Natural killer cell treated with Interleukin-12 subunit alpha and Interleukin-12 subunit beta and Interleukin-15 and Interleukin-18, amount 100 ng/mL, for 72 hours (primary cell): ENCODE data around the gene SCLT1. TPM values are rescaled to one million over a fixed set of nuclear protein-coding genes. Genes with fewer than 3 reads are reported as not detected.

Experiments used
- ATAC-seq, 2 donors: fragments of 150-1000 bp; cut with Tn5 transposase in 1 of 2; sonication (Bioruptor Pico), chemical (Tn5 transposase) in 1 of 2; 2 replicates each; pipeline ENCODE4 v1.10.0; 2021
- DNase-seq: peaks from one replicate; pipeline ENCODE4 v3.0.0; 2022; ENCODE audit warnings: low spot score
- H3K27ac Mint-ChIP-seq, 2 donors: 1 replicate in 1 of 2; 2 replicates in 1 of 2; pipeline ENCODE4 v1.8.0; 2022; ENCODE audit warnings: mixed read lengths in 2 of 2, mild to moderate bottlenecking in 1 of 2, moderate library complexity in 1 of 2
- H3K27me3 Mint-ChIP-seq, 2 donors: 1 replicate in 1 of 2; 2 replicates in 1 of 2; pipeline ENCODE4 v1.8.0; 2022; ENCODE audit warnings: mixed read lengths in 2 of 2
- H3K36me3 Mint-ChIP-seq: one replicate; pipeline ENCODE4 v1.8.0; 2022; ENCODE audit warnings: mixed read lengths
- H3K4me1 Mint-ChIP-seq, 2 donors: 1 replicate in 1 of 2; 2 replicates in 1 of 2; pipeline ENCODE4 v1.8.0; 2022; ENCODE audit warnings: low read depth in 2 of 2, mixed read lengths in 2 of 2, mild to moderate bottlenecking in 1 of 2
- H3K4me3 Mint-ChIP-seq: one replicate; pipeline ENCODE4 v1.8.0; 2022; ENCODE audit warnings: mixed read lengths
- H3K9me3 Mint-ChIP-seq: 2 replicates; pipeline ENCODE4 v1.8.0; 2022; ENCODE audit warnings: mixed read lengths
- total RNA-seq, 2 donors: library from RNA; stranded (reverse); gene quantifications; one replicate each; pipeline ENCODE4 v1.2.3, GENCODE V29; 2022

The SCLT1 gene
- total RNA-seq, 2 donors from 2014 or later, result 29.6 to 38.0 TPM

GRCh38 chr4:128854433-128854832 lies 238.9 kb downstream of the SCLT1 start:
- no peaks in the 10 kb centered on the region for H3K9me3 Mint-ChIP-seq
- peaks cover 49% of the 10 kb centered on the region in 2 donors for H3K4me1 Mint-ChIP-seq
- ATAC-seq, result peak; percentile 93 to 97
- H3K4me3 Mint-ChIP-seq, result peak overlapping the region; percentile 83
- peak overlapping the region; percentile 82 to 93 for H3K27ac Mint-ChIP-seq
- H3K36me3 Mint-ChIP-seq, result peaks cover 34% of the 10 kb centered on the region
- peak; percentile 70 for DNase-seq
- no peaks in the 10 kb centered on the region for H3K27me3 Mint-ChIP-seq

- Mint-ChIP-seq H3K4me1 (peaks cover 42 to 43% of the 10 kb centered on the region in 2 donors), H3K4me3 (peak overlapping the region; percentile 83), H3K27ac (peak overlapping the region; percentile 82 to 93), H3K9me3 (no peaks in the 10 kb centered on the region), H3K27me3 (no peaks in the 10 kb centered on the region), H3K36me3 (peaks cover 28% of the 10 kb centered on the region)
- DNase-seq (no peak), ATAC-seq (peak; percentile 2)
Observed at GRCh38 chr4:128853741-128854140, 239.6 kb downstream of the SCLT1 start.

- no peak for DNase-seq
- H3K27ac Mint-ChIP-seq, result no peak overlapping the region
- ATAC-seq, result no peak
- H3K9me3 Mint-ChIP-seq, result no peaks in the 10 kb centered on the region
- H3K36me3 Mint-ChIP-seq, result peaks cover 24% of the 10 kb centered on the region
- H3K4me3 Mint-ChIP-seq, result no peak overlapping the region
- peaks cover 43 to 46% of the 10 kb centered on the region in 2 donors for H3K4me1 Mint-ChIP-seq
- H3K27me3 Mint-ChIP-seq, result no peaks in the 10 kb centered on the region
Observed at GRCh38 chr4:128850252-128850651, 243.1 kb downstream of the SCLT1 start.

GRCh38 chr4:128848461-128848860 lies 244.9 kb downstream of the SCLT1 start:
- Mint-ChIP-seq H3K27ac (peak overlapping the region in 1 of 2 donors; percentile 37), H3K4me1 (peaks cover 30 to 37% of the 10 kb centered on the region in 2 donors), H3K27me3 (no peaks in the 10 kb centered on the region), H3K4me3 (no peak overlapping the region), H3K9me3 (no peaks in the 10 kb centered on the region), H3K36me3 (peaks cover 33% of the 10 kb centered on the region)
- ATAC-seq (no peak), DNase-seq (no peak)

GRCh38 chr4:128847082-128847724 lies 246.1 kb downstream of the SCLT1 start:
- peaks cover 29 to 32% of the 10 kb centered on the region in 2 donors for H3K4me1 Mint-ChIP-seq
- H3K4me3 Mint-ChIP-seq, result peak overlapping the region; percentile 26
- peak overlapping the region; percentile 52 to 83 for H3K27ac Mint-ChIP-seq
- H3K9me3 Mint-ChIP-seq, result no peaks in the 10 kb centered on the region
- no peaks in the 10 kb centered on the region for H3K27me3 Mint-ChIP-seq
- H3K36me3 Mint-ChIP-seq, result peaks cover 29% of the 10 kb centered on the region
- DNase-seq (no peak), ATAC-seq (peak; percentile 54 to 73)

GRCh38 chr4:128846063-128846462 lies 247.3 kb downstream of the SCLT1 start:
- peak overlapping the region; percentile 52 to 83 for H3K27ac Mint-ChIP-seq
- H3K36me3 Mint-ChIP-seq, result peaks cover 29% of the 10 kb centered on the region
- H3K4me3 Mint-ChIP-seq, result no peak overlapping the region
- H3K4me1 Mint-ChIP-seq, result peaks cover 37 to 40% of the 10 kb centered on the region in 2 donors
- ATAC-seq (no peak), DNase-seq (no peak)
- no peaks in the 10 kb centered on the region for H3K9me3 Mint-ChIP-seq
- no peaks in the 10 kb centered on the region for H3K27me3 Mint-ChIP-seq

GRCh38 chr4:128844931-128845330 lies 248.4 kb downstream of the SCLT1 start:
- H3K9me3 Mint-ChIP-seq, result no peaks in the 10 kb centered on the region
- peaks cover 44 to 45% of the 10 kb centered on the region in 2 donors for H3K4me1 Mint-ChIP-seq
- ATAC-seq, result no peak
- no peak for DNase-seq
- peaks cover 29% of the 10 kb centered on the region for H3K36me3 Mint-ChIP-seq
- no peaks in the 10 kb centered on the region for H3K27me3 Mint-ChIP-seq
- peak overlapping the region in 1 of 2 donors; percentile 81 for H3K27ac Mint-ChIP-seq
- no peak overlapping the region for H3K4me3 Mint-ChIP-seq

- no peak for ATAC-seq
Observed at GRCh38 chr4:128841402-128841801, 251.9 kb downstream of the SCLT1 start.

GRCh38 chr4:128840711-128841318 lies 252.5 kb downstream of the SCLT1 start:
- Mint-ChIP-seq H3K36me3 (peaks cover 12% of the 10 kb centered on the region), H3K27ac (peak overlapping the region; percentile 36 to 62), H3K4me1 (peaks cover 41 to 44% of the 10 kb centered on the region in 2 donors), H3K27me3 (no peaks in the 10 kb centered on the region), H3K4me3 (no peak overlapping the region), H3K9me3 (no peaks in the 10 kb centered on the region)
- DNase-seq, result no peak
- ATAC-seq, result no peak

More at GRCh38 chr4:128841402-128841801, 251.9 kb downstream of the SCLT1 start:
- Mint-ChIP-seq H3K4me3 (no peak overlapping the region), H3K27me3 (no peaks in the 10 kb centered on the region), H3K4me1 (peaks cover 44 to 45% of the 10 kb centered on the region in 2 donors), H3K9me3 (no peaks in the 10 kb centered on the region), H3K27ac (peak overlapping the region; percentile 36 to 62), H3K36me3 (peaks cover 12% of the 10 kb centered on the region)
- DNase-seq, result no peak

GRCh38 chr4:128837679-128838078 lies 255.7 kb downstream of the SCLT1 start:
- Mint-ChIP-seq H3K27me3 (no peaks in the 10 kb centered on the region), H3K4me1 (peaks cover 36% of the 10 kb centered on the region in 2 donors), H3K36me3 (peaks cover 2% of the 10 kb centered on the region), H3K9me3 (no peaks in the 10 kb centered on the region), H3K27ac (peak overlapping the region; percentile 20 to 34), H3K4me3 (no peak overlapping the region)
- ATAC-seq (no peak), DNase-seq (no peak)

GRCh38 chr4:128837198-128837597 lies 256.1 kb downstream of the SCLT1 start:
- ATAC-seq (no peak), DNase-seq (no peak)
- H3K9me3 Mint-ChIP-seq, result no peaks in the 10 kb centered on the region
- no peak overlapping the region for H3K4me3 Mint-ChIP-seq
- H3K4me1 Mint-ChIP-seq, result peaks cover 38 to 41% of the 10 kb centered on the region in 2 donors
- H3K27ac Mint-ChIP-seq, result peak overlapping the region; percentile 20 to 34
- no peaks in the 10 kb centered on the region for H3K27me3 Mint-ChIP-seq
- H3K36me3 Mint-ChIP-seq, result peaks cover 5% of the 10 kb centered on the region

GRCh38 chr4:128835498-128836222 lies 257.7 kb downstream of the SCLT1 start:
- Mint-ChIP-seq H3K27ac (peak overlapping the region in 1 of 2 donors; percentile 68), H3K27me3 (no peaks in the 10 kb centered on the region), H3K4me1 (peaks cover 38 to 41% of the 10 kb centered on the region in 2 donors), H3K36me3 (peaks cover 11% of the 10 kb centered on the region), H3K9me3 (no peaks in the 10 kb centered on the region), H3K4me3 (no peak overlapping the region)
- ATAC-seq (no peak), DNase-seq (no peak)
